NCI-H2171 treated with DMSO at 0.1 percent for 48 hours (cell line): ENCODE measurements around the gene MFSD12.
A peak's percentile ranks its signal among the peaks of the same experiment; 100 is the strongest.
"Not testable (repeated sequence)": the region's sequence is repeated elsewhere in the genome, so short reads cannot be mapped to it uniquely, and the experiment has no call there.

Experiments used
- DNase-seq: peaks from one replicate; lab custom pipeline; 2025; lab: John Stamatoyannopoulos, UW

Gene MFSD12

DNA sequence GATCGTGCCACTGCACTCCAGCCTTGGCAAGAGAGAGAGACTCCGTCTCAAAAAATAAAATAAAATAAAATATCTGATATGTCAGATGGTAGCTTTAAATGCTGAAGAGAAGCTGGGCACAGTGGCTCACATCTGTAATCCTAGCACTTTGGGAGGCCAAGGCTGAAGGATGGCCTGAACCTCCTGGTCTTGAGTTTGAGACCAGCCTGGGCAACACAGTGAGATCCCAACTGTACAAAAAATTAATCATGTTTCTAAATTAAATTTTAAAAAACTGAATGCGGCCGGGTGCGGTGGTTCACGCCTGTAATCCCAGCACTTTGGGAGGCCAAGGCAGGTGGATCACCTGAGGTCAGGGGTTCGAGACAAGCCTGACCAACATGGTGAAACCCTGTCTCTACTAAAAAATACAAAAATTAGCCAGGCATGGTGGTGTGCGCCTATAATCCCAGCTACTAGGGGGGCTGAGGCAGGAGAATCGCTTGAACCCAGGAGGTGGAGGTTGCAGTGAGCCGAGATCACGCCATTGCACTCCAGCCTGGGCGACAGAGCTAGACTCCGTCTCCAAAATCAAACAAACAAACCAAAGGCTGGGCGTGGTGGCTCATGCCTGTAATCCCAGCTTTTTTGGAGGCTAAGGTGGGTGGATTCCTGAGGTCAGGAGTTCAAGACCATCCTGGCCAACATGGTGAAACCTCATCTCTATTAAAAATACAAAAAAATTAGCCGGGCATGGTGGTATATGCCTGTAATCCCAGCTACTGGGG lies 26.8 kb upstream of the MFSD12 start:
- not testable (repeated sequence) for DNase-seq

DNA sequence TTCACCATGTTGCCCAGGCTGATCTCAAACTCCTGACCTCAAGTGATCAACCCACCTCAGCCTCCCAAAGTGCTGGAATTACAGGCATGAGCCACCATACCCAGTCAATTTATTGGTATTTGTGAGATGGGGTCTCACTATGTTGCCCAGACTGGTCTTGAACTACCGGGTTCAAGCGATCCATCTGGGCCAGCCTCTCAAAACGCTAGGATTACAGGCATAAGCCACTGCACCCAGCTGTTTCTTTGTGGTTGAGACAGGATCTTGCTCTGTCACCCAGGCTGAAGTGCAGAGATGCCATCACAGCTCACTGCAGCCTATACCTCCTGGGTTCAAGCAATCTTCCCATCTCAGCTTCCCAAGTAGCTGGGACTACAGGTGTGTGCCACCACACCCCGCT lies 24.4 kb upstream of the MFSD12 start:
- not testable (repeated sequence) for DNase-seq

DNA sequence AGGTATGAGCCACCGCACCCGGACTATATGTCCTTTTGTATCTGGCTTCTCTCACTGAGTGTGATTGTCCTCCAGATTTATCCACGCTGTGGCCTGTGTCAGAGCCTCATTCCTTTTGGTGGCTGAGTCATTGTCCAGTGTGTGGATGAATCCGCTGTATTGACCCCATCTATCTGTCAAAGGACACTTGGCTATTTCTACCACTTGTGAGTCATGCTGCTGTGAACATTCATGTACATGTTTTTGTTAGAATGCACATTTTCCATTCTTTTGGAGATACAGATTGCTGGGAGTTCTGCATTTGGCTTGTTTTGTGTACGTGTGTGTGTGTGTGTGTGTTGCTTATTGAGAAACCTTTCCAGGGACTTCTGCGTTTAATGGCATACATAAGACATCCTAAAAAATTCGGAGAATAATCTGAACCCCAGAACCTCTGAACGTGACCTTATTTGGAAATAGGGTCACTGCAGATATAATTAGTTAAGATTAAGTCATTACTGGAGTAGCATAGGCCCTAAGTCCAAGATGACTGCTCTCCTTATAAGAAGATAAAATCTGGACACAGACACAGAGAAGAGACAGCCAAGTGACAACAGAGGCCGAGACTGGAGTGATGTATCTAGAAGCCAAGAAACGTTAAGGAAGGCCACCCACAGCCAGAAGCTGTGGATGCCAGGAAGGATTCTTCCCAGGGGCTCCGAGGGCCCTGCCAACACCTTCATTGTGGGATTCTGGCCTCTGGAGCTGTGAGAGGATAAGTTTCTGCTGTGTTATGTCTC lies 23.0 kb upstream of the MFSD12 start:
- DNase-seq = no peak

DNA sequence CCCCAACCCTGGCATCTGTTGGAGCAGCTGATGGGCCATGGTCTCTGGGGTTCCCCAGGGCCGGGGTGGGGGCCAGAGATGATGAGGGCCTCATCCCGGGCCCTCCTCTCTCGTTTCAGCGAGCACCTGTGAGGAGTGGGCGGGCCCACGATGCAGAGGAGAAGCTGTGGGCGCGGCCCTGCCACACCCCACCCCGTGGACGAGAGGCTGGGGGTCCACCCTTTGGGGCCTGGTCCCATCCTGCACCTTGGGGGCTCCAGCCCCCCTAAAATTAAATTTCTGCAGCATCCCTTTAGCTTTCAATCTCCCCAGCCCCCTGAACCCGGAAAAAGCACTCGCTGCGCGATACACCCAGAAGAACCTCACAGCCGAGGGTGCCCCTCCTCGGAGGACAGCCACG lies 21.0 kb upstream of the MFSD12 start:
- no peak for DNase-seq

DNA sequence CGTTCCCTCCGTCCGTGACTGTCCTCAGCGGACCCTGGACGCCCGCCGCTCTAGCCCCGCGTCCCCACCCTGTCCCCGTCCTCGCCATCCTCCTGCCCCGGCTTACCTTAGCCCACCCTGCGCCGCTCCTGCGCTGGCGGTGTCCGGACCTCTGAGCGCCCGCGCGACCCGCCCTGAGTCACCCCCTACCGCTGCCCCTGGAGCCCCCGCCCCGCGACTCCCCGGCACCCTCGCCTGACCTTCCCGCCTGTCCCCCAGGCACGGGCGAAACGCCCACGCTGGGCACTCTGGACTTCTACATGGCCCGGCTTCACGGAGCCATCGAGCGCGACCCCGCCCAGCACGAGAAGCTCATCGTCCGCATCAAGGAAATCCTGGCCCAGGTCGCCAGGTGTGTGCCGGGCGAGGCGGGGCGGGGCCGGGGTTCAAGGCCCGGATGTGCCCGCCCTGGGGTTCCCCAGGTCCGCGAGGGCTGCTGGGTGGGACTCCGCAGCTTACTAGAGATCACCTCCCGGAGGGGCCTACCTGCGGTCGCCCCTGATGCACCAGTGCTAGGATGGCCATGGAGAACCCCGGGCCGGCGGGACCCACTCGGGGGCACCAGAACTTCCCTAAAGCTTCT lies 20.4 kb upstream of the MFSD12 start:
- DNase-seq = no peak

DNA sequence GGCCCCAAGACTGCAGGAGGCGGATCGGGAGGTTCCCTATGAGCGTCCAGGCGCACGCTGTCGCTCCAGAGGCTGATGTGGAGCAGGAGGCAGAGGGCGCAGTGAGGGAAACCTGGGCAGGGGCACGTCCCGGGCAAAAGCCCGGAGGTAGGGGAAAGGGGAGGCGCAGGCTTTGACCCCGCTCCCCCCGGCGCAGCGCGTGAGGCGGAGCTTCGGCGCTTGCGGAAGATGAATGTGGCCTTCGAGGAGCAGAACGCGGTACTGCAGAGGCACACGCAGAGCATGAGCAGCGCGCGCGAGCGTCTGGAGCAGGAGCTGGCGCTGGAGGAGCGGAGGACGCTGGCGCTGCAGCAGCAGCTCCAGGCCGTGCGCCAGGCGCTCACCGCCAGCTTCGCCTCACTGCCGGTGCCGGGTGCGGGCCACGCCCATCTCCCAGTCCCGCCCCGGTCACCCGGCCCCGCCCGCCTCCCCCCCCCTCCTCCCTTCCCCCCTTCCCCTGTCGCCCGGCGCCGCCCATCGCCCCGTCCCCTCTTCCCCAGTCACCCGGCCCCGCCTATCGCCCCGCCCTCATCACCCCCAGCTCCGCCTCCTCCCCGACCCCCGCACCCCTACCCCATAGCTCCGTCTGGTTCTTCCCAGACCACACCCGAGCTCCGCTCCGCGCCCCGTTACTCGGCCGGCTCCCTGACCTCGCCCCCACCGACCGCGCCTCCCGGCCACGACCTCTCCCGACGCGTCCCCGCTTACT lies 19.5 kb upstream of the MFSD12 start:
- no peak for DNase-seq

DNA sequence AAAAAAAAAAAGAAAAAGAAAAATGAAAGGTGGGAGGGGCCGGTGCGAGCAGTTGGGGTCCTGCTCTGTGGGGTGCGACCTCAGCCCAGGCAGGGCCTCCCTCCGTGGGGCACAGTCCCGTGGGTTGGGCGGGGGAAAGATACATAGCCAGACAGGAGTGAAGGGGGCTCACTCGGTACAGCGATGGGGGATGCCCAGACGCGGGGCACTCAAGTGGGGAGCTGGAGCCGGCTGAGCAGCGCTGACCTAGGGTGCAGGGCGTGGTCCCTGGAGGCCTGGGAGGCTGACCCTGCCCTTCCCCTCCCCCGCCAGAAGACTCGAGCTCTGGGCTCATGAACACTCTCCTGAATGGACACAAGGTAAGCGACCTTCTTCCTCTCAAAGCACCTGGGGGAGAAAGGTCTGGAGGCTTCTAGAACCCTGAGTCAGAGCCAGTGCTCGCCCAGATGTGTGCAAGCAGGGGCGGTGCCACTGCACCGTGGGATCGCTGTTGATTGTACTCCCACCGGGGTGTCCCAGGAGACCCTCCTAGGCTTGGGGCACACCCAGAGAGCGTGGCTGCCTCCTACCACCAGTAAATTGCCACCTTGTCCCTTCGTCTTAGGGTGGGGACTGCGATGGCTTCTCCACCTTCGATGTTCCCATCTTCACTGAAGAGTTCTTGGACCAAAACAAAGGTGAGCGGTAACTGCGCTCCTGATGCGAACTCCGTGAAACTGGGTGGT lies 18.7 kb upstream of the MFSD12 start:
- DNase-seq = no peak

DNA sequence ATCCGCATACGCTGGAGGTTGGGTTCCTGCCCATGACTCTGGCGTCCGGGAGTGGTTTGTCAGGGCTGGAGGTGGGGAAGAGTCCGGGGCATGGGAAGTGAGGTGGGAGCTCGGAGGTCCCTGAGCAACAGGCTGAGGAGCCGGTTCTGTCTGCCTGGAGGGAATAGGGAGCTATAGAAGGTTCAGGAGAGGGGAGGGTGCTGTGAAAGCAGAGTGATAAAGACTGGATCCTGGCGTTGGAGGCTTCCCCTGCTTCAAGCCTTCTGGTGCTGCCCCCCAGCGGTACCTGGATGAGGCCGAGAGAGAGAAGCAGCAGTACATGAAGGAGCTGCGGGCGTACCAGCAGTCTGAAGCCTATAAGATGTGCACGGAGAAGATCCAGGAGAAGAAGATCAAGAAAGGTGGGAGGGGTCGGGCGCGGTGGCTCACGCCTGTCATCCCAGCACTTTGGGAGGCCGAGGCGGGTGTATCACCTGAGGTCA lies 17.9 kb upstream of the MFSD12 start:
- DNase-seq = no peak

DNA sequence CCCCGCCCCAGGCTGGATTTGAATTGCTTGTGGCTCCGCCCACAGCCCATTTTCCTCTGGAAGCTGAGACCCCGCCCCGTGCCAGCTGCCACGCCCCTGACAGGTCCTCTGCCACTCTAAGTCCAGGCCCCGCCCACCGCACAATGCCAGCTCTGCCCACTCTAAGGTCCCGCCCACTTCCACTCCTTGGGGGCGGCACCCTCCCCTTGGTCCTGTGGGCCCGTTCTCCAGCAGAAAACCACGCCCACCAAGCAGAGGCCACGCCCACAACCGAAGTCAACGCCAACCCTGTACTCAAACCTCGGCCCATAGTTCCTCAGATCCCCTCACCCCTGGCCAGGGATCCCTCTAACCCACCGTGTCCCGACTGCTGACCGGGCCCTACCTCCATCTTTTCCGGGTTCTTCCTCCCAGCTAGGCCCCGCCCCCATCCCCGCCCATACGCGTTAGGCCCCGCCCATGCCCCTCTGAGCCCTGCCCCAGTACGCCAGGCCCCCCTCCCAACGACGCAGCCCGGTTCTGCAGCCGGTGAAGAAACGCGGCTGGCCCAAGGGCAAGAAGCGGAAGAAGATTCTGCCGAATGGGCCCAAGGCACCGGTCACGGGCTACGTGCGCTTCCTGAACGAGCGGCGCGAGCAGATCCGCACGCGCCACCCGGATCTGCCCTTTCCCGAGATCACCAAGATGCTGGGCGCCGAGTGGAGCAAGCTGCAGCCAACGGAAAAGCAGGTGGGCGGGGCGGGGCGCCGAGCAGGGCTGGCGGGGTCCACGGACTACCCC lies 16.7 kb upstream of the MFSD12 start:
- DNase-seq = peak; percentile 77

DNA sequence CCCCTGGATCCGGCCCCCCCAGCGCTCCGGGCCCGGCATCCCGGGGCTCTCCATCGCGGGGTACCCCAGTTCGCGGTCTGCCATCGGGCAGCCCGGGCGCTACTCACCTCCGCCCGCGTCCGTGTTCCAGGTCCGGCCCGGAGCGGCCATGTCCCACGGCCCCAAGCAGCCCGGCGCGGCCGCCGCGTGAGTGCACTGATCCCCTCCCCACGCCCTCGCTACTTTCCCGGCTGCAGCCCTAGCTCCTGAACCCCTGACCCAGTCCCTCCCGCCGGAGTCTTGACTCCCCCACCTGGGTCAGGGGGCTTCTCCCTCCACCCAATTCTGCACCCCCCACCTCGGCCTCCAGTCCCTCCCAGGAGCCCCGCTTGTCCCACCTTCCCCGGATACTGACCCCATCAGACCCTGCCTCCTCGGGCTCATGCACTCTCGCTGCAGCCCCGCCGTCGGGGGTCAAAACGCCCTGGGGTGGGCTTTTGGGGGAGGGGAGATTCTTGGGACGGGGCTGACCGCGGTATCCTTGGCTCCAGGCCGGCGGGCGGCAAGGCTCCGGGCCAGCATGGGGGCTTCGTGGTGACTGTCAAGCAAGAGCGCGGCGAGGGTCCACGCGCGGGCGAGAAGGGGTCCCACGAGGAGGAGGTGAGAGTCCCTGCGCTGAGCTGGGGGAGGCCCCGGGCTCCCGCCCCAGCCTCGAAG lies 15.9 kb upstream of the MFSD12 start:
- DNase-seq = no peak

DNA sequence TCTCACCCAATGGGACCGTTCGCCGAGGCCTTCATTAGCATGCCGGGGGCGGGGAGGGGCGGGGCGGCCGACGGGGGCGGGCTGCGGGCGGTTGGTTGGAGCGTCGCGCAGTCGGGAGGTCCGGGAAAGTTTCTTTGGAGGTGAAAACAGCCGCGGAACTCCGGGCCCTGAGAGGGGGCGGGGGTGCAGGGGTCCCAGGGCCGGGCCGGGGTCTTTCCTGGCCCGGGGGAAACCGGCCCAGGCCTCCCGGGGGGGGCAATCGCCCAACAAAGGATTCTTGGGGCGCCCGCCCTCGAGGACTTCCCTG lies 15.4 kb upstream of the MFSD12 start, which contains the start of gene HMG20B:
HMG20B (plus strand) TSS at position 90 of the 307 bp plus-strand sequence. CDS start 366 bp downstream, outside the sequence.
- DNase-seq = no peak

DNA sequence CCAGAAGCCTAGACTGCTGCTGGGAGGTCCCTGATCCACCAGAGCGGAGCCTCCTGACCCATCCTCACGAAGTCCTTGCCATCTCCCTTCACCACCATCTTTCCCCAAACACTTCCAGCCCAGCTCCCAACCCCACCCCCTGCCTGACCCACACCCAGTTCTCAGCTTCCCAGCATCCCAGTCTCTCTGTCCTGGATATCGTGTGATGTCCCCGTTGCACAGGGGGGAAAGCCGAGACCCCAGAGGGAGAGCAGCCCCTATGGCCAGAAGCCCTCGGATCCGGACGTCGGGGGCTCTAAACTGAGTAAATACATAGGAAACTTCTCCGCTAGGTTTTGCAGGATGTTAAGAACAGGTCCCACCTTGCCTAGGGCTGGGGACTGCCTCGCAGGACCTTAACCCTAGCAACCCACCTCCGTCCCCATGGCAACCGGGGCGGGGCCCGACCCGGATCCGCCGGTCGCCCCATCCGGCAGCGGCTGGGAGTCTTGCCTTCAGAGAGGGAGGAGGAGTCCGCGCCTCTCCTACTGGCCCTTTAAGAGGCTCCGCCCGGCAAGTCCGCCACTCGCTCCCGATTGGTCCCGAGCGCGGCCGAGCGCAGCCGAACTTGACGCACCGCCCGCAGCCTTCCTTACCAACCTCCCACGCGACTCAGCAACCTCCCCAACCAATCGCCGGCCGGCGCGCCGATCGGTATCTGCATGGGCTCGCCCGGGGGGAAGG lies 14.9 kb upstream of the MFSD12 start:
- peak; percentile 99 for DNase-seq

DNA sequence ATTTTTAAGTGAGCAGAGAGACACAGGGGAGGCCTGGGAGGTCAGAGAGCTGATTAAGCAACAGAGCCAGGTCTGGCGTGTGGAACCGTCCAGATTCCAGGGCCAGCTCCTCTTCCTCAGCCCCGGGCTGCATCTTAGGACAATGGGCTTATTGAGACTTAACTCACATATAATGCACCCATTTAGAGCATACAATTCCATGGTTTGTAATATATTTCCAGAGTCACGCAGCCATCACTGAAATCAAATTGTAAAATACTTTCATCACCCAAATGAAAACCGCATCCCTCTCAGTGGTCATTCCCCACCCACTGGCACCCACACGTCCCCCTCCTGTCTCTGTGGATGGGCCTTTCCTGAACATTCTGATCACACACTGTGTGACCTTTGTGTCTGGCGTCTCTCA lies 13.2 kb upstream of the MFSD12 start:
- DNase-seq = no peak

DNA sequence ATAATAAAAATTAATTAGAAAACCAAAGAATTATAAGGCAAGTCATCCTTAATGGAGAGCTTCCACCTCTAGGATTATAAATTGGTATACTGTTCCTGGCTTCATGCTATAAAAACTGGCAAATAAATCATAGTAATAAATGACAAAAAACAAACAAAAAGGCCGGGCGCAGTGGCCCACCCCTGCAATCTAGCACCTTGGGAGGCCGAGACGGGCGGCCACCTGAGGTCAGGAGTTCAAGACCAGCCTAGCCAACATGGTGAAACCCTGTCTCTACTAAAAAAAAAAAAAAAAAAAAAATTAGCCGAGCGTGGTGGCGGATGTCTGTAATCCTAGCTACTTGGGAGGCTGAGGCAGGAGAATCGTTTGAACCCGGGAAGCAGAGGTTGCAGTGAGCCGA lies 12.7 kb upstream of the MFSD12 start:
- DNase-seq = not testable (repeated sequence)

DNA sequence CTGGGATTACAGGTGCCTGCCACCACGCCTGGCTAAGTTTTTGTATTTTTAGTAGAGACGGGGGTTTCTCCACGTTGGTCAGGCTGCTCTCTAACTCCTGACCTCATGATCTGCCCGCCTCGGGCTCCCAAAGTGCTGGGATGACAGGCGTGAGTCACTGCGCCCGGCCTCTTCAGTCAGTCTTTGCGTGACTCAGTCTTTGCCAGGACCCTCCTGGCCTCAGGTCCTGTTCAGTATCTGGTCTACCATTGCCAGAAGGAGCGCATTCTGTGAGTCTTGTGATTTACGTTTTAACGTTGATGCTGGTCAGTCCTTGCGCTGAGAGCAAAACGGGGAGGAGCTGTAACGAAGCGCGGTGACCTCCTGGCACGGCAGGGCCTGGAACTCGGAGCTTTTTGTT lies 7.8 kb upstream of the MFSD12 start:
- no peak for DNase-seq

DNA sequence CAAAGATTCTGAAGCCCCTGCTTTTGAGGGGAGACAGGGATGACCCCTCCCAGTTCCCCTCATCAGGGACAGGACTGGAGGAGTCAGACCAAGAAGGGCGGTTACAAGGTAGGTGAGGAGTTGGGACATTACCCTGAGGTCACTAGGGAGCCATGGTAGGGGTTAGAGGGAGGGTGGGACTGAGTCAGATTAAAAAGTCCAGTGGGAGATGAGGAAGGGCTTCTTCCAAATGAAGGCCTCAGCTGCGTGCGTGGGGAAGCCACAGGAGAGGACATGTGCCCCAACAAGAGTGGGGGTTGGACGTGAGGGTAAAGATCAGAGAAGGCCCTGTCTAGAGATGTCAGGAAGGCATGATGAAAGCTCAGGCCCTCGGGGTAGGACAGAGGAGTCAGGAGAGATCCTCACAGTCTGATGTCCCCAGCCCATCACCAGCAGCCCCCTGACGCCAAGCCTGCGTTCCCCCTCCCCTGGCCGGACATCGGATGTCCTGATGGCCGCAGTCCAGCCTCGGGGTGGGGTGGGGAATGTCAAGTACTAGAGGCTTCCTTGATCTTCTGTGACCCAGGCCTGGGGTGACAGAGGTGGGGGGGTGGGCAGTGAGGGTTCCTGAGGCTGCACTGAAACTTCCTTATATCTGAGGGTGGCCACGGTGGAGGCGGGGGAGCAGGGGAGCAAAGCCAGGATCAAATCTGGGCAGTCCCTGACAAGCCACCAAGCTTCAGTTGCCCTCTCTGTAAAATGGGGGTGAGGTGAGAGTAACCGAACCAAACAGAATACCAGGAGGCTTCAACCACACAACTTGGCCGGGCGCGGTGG lies 6.5 kb upstream of the MFSD12 start:
- DNase-seq = no peak

DNA sequence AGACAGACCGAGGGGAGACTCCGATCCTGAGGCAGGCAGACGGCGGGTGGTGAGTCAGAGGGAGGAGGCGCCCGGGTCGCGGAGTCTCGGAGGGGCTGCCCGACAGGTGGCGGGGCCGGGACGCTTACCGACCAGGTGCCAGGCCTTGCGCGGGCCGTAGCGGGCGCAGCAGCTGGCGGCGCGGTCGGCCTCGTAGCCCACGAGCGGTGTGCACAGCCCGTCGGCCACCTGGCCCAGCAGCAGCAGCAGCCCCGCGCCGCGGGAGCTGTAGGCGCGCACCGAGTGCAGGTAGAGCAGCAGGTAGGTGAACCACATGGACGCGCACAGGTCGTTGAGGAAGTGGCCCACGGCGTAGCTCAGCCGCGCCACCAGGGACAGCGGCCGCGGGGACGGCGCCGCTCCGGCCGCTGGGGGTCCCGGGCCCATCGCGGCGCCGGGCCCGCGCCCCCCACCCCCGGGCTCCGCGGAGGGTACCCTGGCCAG lies 367 bp downstream of the MFSD12 start:
- DNase-seq = peak; percentile 53

DNA sequence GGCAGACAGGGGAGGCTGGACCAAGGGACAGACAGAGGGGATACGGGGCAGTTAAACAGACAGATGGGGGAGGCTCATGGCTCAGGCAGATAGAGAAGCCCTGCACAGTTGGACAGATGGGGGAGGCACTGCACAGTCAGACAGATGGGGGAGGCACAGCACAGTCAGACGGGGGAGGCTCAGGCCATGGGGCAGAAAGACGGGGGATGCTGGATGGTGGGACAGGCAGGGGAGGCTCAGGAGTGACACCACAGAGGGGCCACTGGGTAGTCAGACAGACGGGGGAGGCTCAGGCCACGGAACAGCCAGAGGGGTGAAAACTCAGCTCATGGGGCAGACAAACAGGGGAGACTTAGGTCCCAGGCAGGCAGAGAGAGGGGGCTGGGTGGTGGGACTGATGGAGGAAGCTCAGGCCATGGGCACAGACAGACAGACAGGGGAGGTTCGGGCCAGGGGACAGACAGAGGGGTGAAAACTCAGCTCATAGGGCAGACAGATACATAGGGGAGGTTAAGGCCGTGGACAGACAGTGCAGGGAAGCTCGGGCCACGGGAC lies 886 bp downstream of the MFSD12 start:
- DNase-seq = no peak
